AG09319 (cell line): ENCODE data around the gene MYL11.

Experiments used
- DNase-seq: peaks from one replicate; pipeline ENCODE4 v3.0.0-alpha.2; 2010; ENCODE audit warnings: low read depth; ENCODE audit errors: extremely low read depth
- CTCF ChIP-seq: IDR thresholded peaks from 2 replicates; pipeline ENCODE4 v1.5.1; 2011; ENCODE audit warnings: low read depth, mild to moderate bottlenecking, inconsistent platforms, low read length, moderate library complexity

The MYL11 gene

GRCh38 chr16:30357085-30357714 lies 17.4 kb upstream of the MYL11 start:
- DNase-seq, result no peak
- TF ChIP-seq CTCF, result no peak

- TF ChIP-seq CTCF, result no peak
- no peak for DNase-seq
These were observed 16.7 kb upstream of the MYL11 start for GRCh38 chr16:30357715-30358576.

GRCh38 chr16:30358577-30358936 lies 16.0 kb upstream of the MYL11 start:
- no peak for TF ChIP-seq CTCF
- DNase-seq, result no peak

GRCh38 chr16:30358990-30359870 lies 15.4 kb upstream of the MYL11 start:
- no peak for TF ChIP-seq CTCF
- no peak for DNase-seq

GRCh38 chr16:30359871-30360170 lies 14.8 kb upstream of the MYL11 start:
- no peak for DNase-seq
- no peak for TF ChIP-seq CTCF

- DNase-seq, result no peak
These were observed 13.4 kb upstream of the MYL11 start for GRCh38 chr16:30361180-30361579.

More at GRCh38 chr16:30361180-30361579, 13.4 kb upstream of the MYL11 start:
- TF ChIP-seq CTCF, result no peak
